ENCODE results near the gene MYT1.

GRCh38 chr20:64207641-64208590 is 43.7 kb downstream of the MYT1 start:
- TF ChIP-seq CTCF (IDR thresholded peaks at IDR 0.05), result no peak
- no peak for TF ChIP-seq POLR2A (IDR thresholded peaks at IDR 0.05)
- no peak for TF ChIP-seq POLR2AphosphoS5 (IDR thresholded peaks at IDR 0.05)
- no peak for TF ChIP-seq EP300 (IDR thresholded peaks at IDR 0.05; ENCODE audit: low read depth)
